PFSK-1 (cell line): ENCODE measurements around the gene NCKIPSD.

Experiments
- FOXP2 ChIP-seq: optimal IDR thresholded peaks from 2 replicates; pipeline ENCODE3; 2011; ENCODE audit warnings: borderline replicate concordance, control low read depth, inconsistent platforms; ENCODE audit not compliant: insufficient read depth; ENCODE audit errors: extremely low read length, extremely low read depth
- POLR2AphosphoS5 ChIP-seq: IDR thresholded peaks from 2 replicates; pipeline ENCODE4 v1.6.1; 2012; ENCODE audit warnings: low read depth, mild to moderate bottlenecking, control low read depth, low read length, moderate library complexity
- SIN3A ChIP-seq: IDR thresholded peaks from 2 replicates; pipeline ENCODE4 v1.6.1; 2012; ENCODE audit warnings: mild to moderate bottlenecking, low read length, moderate library complexity, borderline replicate concordance; ENCODE audit not compliant: insufficient read depth
- TAF1 ChIP-seq: IDR thresholded peaks from 2 replicates; pipeline ENCODE4 v1.6.1; 2012; ENCODE audit warnings: low read length, control low read depth, borderline replicate concordance; ENCODE audit not compliant: insufficient read depth
- TF ChIP-seq, protein P1 (sequence below), 2 experiments: IDR thresholded peaks; 2 replicates each; pipeline versions ENCODE4 v1.6.1 to v1.8.0; 2011 to 2012; ENCODE audit warnings: low read depth in 2 of 2, low read length in 2 of 2, control low read depth in 1 of 2, inconsistent platforms in 1 of 2, mild to moderate bottlenecking in 1 of 2, moderate library complexity in 1 of 2; ENCODE audit not compliant: insufficient read depth in 1 of 2

The NCKIPSD gene

DNA sequence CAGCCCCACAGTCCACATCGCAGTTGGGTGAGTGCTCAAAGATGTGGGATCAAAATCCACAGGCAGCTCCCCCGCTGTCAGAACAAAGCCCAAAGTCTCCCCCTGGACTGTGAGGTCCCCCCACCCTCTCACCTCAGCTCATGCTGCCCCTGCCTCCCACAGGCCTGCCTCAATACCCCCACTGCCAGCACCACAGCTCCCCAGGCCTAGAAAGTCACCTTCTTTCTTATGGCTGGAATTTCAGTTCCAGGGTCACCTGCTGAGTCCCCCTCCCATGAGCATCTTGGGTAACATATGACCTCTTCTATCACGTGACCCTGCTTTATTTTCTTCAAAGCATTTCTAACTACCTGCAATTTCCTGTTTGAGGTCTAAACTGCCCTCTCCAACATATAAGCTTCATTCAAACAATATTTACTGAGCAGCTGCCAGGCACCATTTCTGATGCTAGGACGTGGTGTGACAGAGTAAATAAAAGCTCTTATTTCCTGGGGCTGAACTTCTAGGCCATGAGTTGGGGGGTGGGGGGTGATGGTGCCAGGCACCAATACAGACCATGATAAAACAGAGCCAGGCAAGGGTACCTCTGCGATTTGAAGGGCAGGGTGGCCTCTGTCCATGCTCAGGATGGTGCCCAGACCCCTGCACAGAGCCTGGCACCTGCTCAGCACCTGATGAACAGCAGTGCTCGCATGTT, 61.7 kb downstream of the NCKIPSD start:
- TF ChIP-seq FOXP2 (no peak), TAF1 (no peak), POLR2AphosphoS5 (no peak), SIN3A (no peak)
- TF ChIP-seq, protein P1, sequence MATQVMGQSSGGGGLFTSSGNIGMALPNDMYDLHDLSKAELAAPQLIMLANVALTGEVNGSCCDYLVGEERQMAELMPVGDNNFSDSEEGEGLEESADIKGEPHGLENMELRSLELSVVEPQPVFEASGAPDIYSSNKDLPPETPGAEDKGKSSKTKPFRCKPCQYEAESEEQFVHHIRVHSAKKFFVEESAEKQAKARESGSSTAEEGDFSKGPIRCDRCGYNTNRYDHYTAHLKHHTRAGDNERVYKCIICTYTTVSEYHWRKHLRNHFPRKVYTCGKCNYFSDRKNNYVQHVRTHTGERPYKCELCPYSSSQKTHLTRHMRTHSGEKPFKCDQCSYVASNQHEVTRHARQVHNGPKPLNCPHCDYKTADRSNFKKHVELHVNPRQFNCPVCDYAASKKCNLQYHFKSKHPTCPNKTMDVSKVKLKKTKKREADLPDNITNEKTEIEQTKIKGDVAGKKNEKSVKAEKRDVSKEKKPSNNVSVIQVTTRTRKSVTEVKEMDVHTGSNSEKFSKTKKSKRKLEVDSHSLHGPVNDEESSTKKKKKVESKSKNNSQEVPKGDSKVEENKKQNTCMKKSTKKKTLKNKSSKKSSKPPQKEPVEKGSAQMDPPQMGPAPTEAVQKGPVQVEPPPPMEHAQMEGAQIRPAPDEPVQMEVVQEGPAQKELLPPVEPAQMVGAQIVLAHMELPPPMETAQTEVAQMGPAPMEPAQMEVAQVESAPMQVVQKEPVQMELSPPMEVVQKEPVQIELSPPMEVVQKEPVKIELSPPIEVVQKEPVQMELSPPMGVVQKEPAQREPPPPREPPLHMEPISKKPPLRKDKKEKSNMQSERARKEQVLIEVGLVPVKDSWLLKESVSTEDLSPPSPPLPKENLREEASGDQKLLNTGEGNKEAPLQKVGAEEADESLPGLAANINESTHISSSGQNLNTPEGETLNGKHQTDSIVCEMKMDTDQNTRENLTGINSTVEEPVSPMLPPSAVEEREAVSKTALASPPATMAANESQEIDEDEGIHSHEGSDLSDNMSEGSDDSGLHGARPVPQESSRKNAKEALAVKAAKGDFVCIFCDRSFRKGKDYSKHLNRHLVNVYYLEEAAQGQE (IDR thresholded peaks at IDR 0.05; ENCODE audit: insufficient read depth in 1 of 2, low read depth in 2 of 2, low read length in 2 of 2): no peak
